MM.1S (cell line): ENCODE results near the gene TOMM40.
"Not testable (repeated sequence)": the region's sequence is repeated elsewhere in the genome, so short reads cannot be mapped to it uniquely, and the experiment has no call there.

ENCODE experiments used
- DNase-seq: peaks from one replicate; pipeline ENCODE4 v3.0.0-alpha.2; 2015
- H2AFZ ChIP-seq: fragments of 300-600 bp; sonication (generic); 2 replicates; pipeline ENCODE4 v1.6.0; 2016; ENCODE audit warnings: antibody characterized with exemption, low read length
- H3F3A ChIP-seq: fragments of 300-600 bp; sonication (generic); 2 replicates; pipeline ENCODE4 v1.6.1; 2016; ENCODE audit warnings: mild to moderate bottlenecking, antibody characterized with exemption, low read length, moderate library complexity, mixed read lengths; ENCODE audit not compliant: insufficient read depth
- H3K27ac ChIP-seq: fragments of 300-600 bp; sonication (generic); 2 replicates; pipeline ENCODE4 v1.5.1; 2016; ENCODE audit warnings: mild to moderate bottlenecking, low read length
- H3K27me3 ChIP-seq: fragments of 300-600 bp; sonication (generic); replicated peaks from 2 replicates; pipeline ENCODE4 v1.6.0; 2016; ENCODE audit warnings: low read length; ENCODE audit not compliant: insufficient read depth
- H3K36me3 ChIP-seq: fragments of 300-600 bp; sonication (generic); replicated peaks from 2 replicates; pipeline ENCODE4 v1.6.1; 2016; ENCODE audit warnings: mild to moderate bottlenecking, low read length, mixed read lengths; ENCODE audit not compliant: insufficient read depth
- H3K4me1 ChIP-seq: fragments of 300-600 bp; sonication (generic); 2 replicates; pipeline ENCODE4 v1.6.1; 2016; ENCODE audit warnings: low read length, mixed read lengths
- H3K4me2 ChIP-seq: fragments of 300-600 bp; sonication (generic); 2 replicates; pipeline ENCODE4 v1.6.0; 2016; ENCODE audit warnings: low read depth, low read length
- H3K4me3 ChIP-seq: fragments of 300-600 bp; sonication (generic); 2 replicates; pipeline ENCODE4 v1.5.1; 2016; ENCODE audit warnings: low read length, mixed read lengths
- H3K79me2 ChIP-seq: fragments of 300-600 bp; sonication (generic); 2 replicates; pipeline ENCODE4 v1.6.1; 2016; ENCODE audit warnings: mixed run types, low read length, mixed read lengths
- H3K9ac ChIP-seq: fragments of 300-600 bp; sonication (generic); 2 replicates; pipeline ENCODE4 v1.6.1; 2016; ENCODE audit warnings: low read length, mixed read lengths
- H3K9me2 ChIP-seq: fragments of 300-600 bp; sonication (generic); replicated peaks from 2 replicates; pipeline ENCODE4 v1.6.1; 2016; ENCODE audit warnings: mild to moderate bottlenecking, low read length, mixed read lengths; ENCODE audit not compliant: insufficient read depth
- H3K9me3 ChIP-seq: fragments of 300-600 bp; sonication (generic); replicated peaks from 2 replicates; pipeline ENCODE4 v1.6.1; 2016; ENCODE audit warnings: mild to moderate bottlenecking, low read length, mixed read lengths; ENCODE audit not compliant: insufficient read depth
- H4K20me1 ChIP-seq: fragments of 300-600 bp; sonication (generic); 2 replicates; pipeline ENCODE4 v1.6.1; 2016; ENCODE audit warnings: mild to moderate bottlenecking, low read length, moderate library complexity, mixed read lengths; ENCODE audit not compliant: insufficient read depth
- EZH2 ChIP-seq: fragments of 300-600 bp; sonication (generic); optimal IDR thresholded peaks from 2 replicates; pipeline ENCODE3; 2017; ENCODE audit warnings: low read depth, mild to moderate bottlenecking, antibody characterized with exemption, low read length, mixed read lengths
- EZH2phosphoT487 ChIP-seq: fragments of 300-600 bp; sonication (generic); IDR thresholded peaks from 2 replicates; pipeline ENCODE4 v1.6.1; 2018; ENCODE audit warnings: antibody characterized with exemption, low read length
- TF ChIP-seq, protein P1 (sequence below): fragments of 300-600 bp; sonication (generic); IDR thresholded peaks from 2 replicates; pipeline ENCODE4 v1.5.1; 2016; ENCODE audit warnings: antibody characterized with exemption, low read length, mixed read lengths

The TOMM40 gene

DNA sequence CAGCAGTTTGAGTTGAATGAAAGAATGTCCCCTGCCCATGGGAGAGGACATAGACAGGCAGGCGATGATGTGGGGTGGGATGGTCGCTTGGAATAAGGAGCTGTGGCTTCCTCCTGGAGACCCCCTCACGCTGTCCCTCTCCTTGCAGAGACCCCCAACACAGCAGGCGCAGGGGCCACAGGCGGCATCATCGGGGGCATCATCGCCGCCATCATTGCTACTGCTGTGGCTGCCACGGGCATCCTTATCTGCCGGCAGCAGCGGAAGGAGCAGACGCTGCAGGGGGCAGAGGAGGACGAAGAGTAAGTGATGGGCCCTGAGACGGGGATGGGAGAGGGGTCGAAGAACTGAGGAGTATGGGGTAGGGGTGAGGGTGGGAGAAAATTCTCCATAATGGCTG lies 9.0 kb upstream of the TOMM40 start:
- no peak for TF ChIP-seq EZH2
- no peak for TF ChIP-seq EZH2phosphoT487
- TF ChIP-seq, protein P1, sequence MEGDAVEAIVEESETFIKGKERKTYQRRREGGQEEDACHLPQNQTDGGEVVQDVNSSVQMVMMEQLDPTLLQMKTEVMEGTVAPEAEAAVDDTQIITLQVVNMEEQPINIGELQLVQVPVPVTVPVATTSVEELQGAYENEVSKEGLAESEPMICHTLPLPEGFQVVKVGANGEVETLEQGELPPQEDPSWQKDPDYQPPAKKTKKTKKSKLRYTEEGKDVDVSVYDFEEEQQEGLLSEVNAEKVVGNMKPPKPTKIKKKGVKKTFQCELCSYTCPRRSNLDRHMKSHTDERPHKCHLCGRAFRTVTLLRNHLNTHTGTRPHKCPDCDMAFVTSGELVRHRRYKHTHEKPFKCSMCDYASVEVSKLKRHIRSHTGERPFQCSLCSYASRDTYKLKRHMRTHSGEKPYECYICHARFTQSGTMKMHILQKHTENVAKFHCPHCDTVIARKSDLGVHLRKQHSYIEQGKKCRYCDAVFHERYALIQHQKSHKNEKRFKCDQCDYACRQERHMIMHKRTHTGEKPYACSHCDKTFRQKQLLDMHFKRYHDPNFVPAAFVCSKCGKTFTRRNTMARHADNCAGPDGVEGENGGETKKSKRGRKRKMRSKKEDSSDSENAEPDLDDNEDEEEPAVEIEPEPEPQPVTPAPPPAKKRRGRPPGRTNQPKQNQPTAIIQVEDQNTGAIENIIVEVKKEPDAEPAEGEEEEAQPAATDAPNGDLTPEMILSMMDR = no peak
- Histone ChIP-seq H3F3A (no peaks in the 10 kb centered on the region), H3K9ac (no peak overlapping the region), H3K9me3 (no peaks in the 10 kb centered on the region), H3K27me3 (peaks cover 85% of the 10 kb centered on the region), H3K9me2 (no peaks in the 10 kb centered on the region), H2AFZ (no peak overlapping the region), H3K79me2 (no peaks in the 10 kb centered on the region), H4K20me1 (no peaks in the 10 kb centered on the region), H3K4me1 (no peaks in the 10 kb centered on the region), H3K4me3 (no peak overlapping the region), H3K36me3 (no peaks in the 10 kb centered on the region), H3K4me2 (no peak overlapping the region), H3K27ac (no peak overlapping the region)
- DNase-seq = no peak

DNA sequence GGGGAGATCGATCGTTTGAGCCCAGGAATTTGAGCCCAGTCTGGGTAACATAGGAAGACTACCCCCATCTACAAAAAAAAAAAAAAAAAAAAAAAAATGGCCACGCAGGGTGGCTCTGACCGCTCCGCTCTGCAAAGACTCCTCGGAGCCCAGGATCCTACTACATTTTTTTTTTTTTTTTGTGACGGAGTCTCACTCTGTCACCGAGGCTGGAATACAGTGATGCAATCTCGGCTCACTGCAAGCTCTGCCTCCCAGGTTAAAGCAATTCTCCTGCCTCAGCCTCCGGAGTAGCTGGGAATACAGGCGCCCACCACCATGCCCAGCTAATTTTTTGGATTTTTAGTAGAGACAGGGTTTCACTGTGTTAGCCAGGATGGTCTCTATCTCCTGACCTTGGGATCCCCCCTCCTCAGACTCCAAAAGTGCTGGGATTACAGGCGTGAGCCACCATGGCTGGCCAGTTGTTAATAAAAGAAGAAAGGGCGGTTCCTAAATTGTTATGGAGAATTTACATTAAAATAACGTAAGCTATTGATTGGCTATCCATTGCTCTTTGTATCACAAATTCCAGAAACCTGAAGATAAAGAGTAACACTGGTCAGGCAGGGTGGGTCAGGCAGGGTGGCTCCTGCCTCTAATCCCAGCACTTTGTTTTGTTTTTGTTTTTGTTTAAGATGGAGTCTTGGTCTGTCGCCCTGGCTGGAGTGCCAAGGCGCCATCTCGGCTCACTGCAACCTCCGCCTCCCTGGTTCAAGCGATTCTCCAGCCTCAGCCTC lies 8.2 kb upstream of the TOMM40 start:
- H3K4me2 ChIP-seq, H4K20me1 ChIP-seq, H3K9ac ChIP-seq, H3K9me3 ChIP-seq, H3F3A ChIP-seq, H3K79me2 ChIP-seq, DNase-seq, H3K27ac ChIP-seq, H3K36me3 ChIP-seq, H2AFZ ChIP-seq, H3K4me3 ChIP-seq, H3K4me1 ChIP-seq, H3K9me2 ChIP-seq: not testable (repeated sequence)
- H3K27me3 ChIP-seq = peaks cover 81% of the 10 kb centered on the region

DNA sequence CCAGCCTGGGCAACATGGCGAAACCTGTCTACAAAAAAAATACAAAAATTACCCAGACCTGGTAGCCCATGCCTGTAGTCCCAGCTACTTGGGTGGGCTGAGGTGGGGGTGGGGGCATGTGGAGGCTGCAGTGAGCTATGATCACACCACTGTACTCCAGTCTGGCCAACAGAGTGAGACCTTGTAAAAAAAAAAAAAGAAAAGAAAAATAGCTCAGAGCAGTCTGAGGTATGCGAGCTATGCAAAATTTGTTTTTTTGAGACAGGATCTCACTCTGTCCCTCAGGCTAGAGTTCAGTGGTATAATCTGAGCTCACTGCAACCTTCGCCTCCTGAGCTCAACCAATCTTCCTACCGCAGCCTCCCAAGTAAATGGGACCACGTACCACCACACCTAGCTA lies 7.1 kb upstream of the TOMM40 start:
- Histone ChIP-seq H2AFZ (no peak overlapping the region), H3F3A (no peaks in the 10 kb centered on the region)

More for the DNA sequence above, 7.1 kb upstream of the TOMM40 start:
- Histone ChIP-seq H3K9ac (no peak overlapping the region), H3K4me1 (no peaks in the 10 kb centered on the region), H3K27ac (no peak overlapping the region), H3K4me3 (no peak overlapping the region), H3K36me3 (no peaks in the 10 kb centered on the region), H3K9me3 (no peaks in the 10 kb centered on the region), H3K9me2 (no peaks in the 10 kb centered on the region), H3K4me2 (no peak overlapping the region), H3K79me2 (no peaks in the 10 kb centered on the region), H4K20me1 (no peaks in the 10 kb centered on the region), H3K27me3 (peaks cover 74% of the 10 kb centered on the region)
- TF ChIP-seq EZH2phosphoT487 = no peak
- TF ChIP-seq, protein P1 = no peak
- TF ChIP-seq EZH2 = no peak
- no peak for DNase-seq
